T-helper 2 cell (primary cell): Measurements from ENCODE around the gene STK32A.
"Not testable (repeated sequence)": the region's sequence is repeated elsewhere in the genome, so short reads cannot be mapped to it uniquely, and the experiment has no call there.

Experiments used
- DNase-seq, 5 experiments: peaks; one replicate each; pipeline versions ENCODE4 v3.0.0 to v3.0.0-alpha.2; 2012 to 2022

The STK32A gene

GRCh38 chr5:147348046-147348445, 113.2 kb downstream of the STK32A start:
- no peak for DNase-seq

GRCh38 chr5:147348451-147348850, 113.6 kb downstream of the STK32A start:
- DNase-seq: no peak

- DNase-seq: no peak
Measured at GRCh38 chr5:147349241-147349640, 114.4 kb downstream of the STK32A start.

DNA sequence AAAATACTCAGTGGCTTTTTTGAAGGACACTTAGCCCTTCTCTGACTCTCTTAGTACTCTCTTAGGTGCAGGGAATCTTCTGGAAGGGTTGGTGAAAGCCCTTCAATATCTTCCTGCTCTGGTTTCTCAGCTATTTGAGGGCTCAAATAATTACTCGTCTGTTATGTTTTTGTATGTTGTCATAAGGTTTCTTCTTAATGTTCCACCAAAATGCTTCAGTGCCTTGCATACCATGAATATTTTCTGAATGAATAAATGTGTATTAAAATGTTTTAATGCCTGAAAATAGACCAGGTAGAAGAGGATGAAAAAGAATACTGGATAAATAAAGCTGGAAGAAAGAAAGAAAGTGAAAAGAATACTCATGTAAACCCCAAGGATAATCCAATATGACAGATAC, 124.3 kb downstream of the STK32A start:
- DNase-seq: no peak

DNA sequence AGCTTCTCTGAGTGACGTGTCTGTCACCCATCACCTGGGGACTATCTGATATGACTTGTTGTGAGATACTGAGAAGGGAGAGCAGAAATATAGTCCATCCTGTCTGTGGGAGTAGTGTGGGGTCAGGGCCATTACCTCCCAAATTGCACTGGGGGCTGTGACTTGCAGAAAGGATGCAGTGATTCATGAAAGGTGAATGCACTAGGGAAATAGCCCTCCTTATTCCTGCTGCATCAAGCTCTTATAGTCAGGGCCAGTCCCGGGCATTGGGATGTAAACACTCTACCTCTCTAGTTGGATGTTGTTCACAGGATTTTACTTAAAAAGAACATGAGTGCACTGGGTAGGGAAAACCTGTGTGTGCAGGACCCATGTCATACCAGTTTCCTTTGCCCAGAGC, 124.8 kb downstream of the STK32A start:
- no peak for DNase-seq

GRCh38 chr5:147360816-147361215, 126.0 kb downstream of the STK32A start:
- no peak for DNase-seq

DNA sequence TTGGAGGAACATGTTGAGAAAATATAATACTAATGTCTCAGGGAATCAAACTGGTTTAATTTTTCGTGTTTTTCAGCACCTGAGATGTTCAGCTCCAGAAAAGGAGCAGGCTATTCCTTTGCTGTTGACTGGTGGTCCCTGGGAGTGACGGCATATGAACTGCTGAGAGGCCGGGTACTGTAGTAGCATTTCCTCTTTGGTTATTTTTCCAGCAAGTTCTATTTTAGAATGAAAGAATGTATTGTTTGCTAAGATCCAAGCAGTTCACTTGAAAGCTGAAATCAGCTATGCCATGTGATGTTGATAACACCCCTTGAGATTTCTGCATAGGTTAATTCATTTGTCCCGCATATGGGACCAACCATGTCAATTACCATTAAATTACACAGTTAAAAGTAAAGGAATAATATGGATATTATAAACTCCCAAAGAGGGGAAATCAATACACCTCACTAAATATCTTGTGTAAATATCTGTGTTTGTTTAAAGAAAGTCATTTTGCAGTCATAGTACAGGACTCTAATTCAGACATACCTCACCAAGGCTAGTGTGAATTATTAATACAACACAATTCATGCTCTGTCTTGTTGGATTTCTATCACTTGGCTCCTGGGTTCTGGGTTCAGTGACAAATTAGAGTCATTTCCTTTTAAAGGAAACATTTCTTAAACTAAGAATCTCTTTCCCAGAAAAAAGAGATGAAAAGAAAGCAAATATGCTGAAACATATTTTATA, 126.8 kb downstream of the STK32A start:
- DNase-seq: no peak

GRCh38 chr5:147367381-147367780, 132.6 kb downstream of the STK32A start:
- DNase-seq: not testable (repeated sequence)

GRCh38 chr5:147369742-147370374, 135.0 kb downstream of the STK32A start:
- DNase-seq: no peak

DNA sequence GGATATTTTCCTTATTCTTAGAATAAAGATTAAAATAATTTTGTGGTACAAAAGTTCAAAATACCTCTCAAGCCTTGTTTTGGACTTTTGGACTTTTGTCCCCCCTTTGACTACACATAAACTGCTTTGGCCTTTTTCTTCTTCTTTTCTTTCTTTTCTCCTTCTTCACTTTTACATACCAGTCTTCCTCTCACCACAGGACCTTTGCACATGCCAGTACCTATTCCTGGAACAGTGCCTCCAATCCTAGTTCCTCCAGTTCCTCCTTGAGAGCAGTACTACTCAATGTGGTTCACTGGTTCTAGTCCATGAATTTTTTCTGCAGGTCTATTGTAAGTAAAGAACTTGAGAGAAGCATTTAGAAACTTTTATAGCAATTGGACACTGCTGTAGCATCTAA, 136.5 kb downstream of the STK32A start:
- DNase-seq: no peak

DNA sequence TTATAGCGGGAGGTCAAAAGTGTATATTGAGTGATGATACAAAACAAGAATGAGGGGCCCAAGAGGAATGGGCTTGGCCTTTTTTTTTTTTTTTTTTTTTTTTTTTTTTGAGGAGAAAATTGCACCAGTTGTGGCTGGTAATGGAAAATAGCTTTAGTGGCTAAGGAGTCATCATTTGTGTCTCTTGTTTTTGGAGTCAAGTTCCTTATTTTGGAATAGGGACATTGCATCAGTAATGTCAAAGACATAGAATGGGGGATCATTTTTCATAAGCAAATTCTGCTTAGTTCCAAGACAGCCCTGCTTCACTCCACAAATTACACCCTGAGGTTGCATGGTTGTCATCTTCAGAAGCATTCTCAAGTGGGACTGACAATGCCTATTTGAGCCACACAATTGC, 137.4 kb downstream of the STK32A start:
- no peak for DNase-seq

DNA sequence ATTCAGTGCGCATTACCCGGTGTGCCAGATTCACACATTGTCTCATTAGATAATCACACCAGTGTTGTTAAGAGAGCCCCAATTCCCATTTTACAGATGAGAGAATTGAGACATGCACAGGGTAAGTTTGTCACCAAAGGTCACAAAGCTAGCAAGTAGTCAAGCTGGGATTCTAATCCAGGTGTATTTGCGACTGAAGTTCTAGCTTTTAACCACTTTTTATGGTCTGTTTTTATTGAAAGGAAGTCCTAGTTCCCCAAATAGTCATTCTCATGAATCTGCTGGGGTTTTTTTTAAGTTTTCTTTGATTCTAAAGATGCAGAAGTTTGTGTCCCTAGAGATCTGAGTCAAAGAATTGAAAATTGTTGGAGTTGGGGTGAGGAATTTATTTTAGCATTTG, 138.5 kb downstream of the STK32A start:
- DNase-seq: no peak

GRCh38 chr5:147375151-147375550, 140.3 kb downstream of the STK32A start:
- no peak for DNase-seq

- DNase-seq: no peak
Measured at GRCh38 chr5:147377682-147378081, 142.9 kb downstream of the STK32A start.

- DNase-seq: no peak
Measured at GRCh38 chr5:147381555-147381954, 146.7 kb downstream of the STK32A start.

GRCh38 chr5:147382776-147383175, 147.9 kb downstream of the STK32A start:
- DNase-seq: no peak

- DNase-seq: no peak
Measured at GRCh38 chr5:147384346-147385193, 149.7 kb downstream of the STK32A start.

DNA sequence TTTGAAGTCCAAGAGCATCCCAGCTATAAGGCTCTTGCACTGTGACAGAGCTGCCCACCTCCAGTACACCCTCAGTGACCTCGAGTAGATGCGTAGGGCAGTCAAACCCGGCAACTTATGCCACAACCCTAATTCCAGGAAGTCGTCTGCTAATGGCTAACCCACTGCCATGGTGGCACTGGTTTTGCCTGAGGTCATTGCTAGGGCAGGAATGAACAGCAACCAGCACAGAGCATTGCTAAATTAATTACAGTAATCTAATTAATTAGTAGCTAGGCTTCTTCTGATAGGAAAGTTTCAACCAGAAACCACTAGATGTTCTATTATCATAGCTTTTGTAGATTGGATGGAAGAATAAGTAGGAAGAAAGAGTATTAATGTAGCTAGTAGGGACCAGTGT, 152.3 kb downstream of the STK32A start:
- DNase-seq: no peak

- DNase-seq: no peak
Measured at GRCh38 chr5:147388184-147389108, 153.6 kb downstream of the STK32A start.

- no peak for DNase-seq
Measured at GRCh38 chr5:147390654-147391225, 155.9 kb downstream of the STK32A start.

DNA sequence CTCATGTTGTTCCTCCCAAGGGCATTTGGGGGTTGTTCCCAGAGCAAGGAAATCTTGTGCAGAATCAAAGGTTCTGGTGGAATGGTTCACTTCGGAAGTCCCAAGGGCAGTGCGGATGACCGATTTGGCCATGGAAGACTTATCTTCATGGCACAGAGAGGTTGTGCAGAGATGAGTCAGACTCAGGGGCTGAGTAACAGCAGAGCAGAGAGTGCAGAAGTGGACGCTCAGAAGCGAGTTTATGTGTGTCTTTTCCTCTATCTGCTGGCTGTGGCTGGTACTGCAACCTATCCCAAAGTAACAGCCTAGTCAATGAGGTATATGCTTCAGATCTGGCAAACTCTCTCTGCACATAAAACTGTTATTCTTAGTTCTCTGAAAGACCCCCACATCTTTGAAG, 157.0 kb downstream of the STK32A start:
- DNase-seq: peak in 1 of 5 experiments; percentile 8
